GM12864 (cell line): Measurements from ENCODE around the gene CLIC4.

Experiments
- DNase-seq: peaks from one replicate; pipeline ENCODE4 v3.0.0-alpha.2; 2011; ENCODE audit warnings: low read depth
- H3K4me3 ChIP-seq: 2 replicates; pipeline ENCODE4 v1.5.1; 2011; ENCODE audit warnings: mild to moderate bottlenecking, low read depth, low read length, control low read depth
- CTCF ChIP-seq: IDR thresholded peaks from 2 replicates; pipeline ENCODE4 v1.5.1; 2011; ENCODE audit warnings: low read depth, mild to moderate bottlenecking, moderate library complexity, low read length, control low read depth, inconsistent platforms; ENCODE audit errors: missing control alignments

The CLIC4 gene

GRCh38 chr1:24735156-24735508 is 10.1 kb upstream of the CLIC4 start:
- no peak overlapping the region for H3K4me3 ChIP-seq
- no peak for DNase-seq
- TF ChIP-seq CTCF = no peak

GRCh38 chr1:24735509-24736375 is 9.5 kb upstream of the CLIC4 start:
- H3K4me3 ChIP-seq = no peak overlapping the region
- no peak for TF ChIP-seq CTCF
- DNase-seq = no peak

GRCh38 chr1:24737368-24738117 is 7.7 kb upstream of the CLIC4 start:
- no peak for TF ChIP-seq CTCF
- no peak overlapping the region for H3K4me3 ChIP-seq
- no peak for DNase-seq

GRCh38 chr1:24739241-24739640 is 6.0 kb upstream of the CLIC4 start:
- TF ChIP-seq CTCF = no peak
- no peak for DNase-seq
- H3K4me3 ChIP-seq = no peak overlapping the region

GRCh38 chr1:24742090-24742938 is 2.9 kb upstream of the CLIC4 start:
- H3K4me3 ChIP-seq = no peak overlapping the region
- TF ChIP-seq CTCF = no peak
- DNase-seq = no peak

GRCh38 chr1:24743404-24744211 is 1.6 kb upstream of the CLIC4 start:
- no peak overlapping the region for H3K4me3 ChIP-seq
- no peak for TF ChIP-seq CTCF

More at GRCh38 chr1:24743404-24744211, 1.6 kb upstream of the CLIC4 start:
- DNase-seq = no peak
